CD4-positive, alpha-beta T cell (primary cell): ENCODE results near the gene PNKD. TPM values are rescaled to one million over a fixed set of nuclear protein-coding genes. Genes with fewer than 3 reads are reported as not detected.

ENCODE experiments used
- ATAC-seq: fragments of 200-7000 bp; cut with Tn5 transposase; one replicate; pipeline ENCODE4 v1.10.0; 2022; ENCODE audit warnings: mild to moderate bottlenecking; ENCODE audit not compliant: poor library complexity
- CTCF ChIA-PET: fragments of 350-600 bp; sonication (Branson Sonifier 250); formaldehyde crosslinking; loops from one replicate; lab custom pipeline; 2021; ENCODE audit warnings: antibody characterized with exemption, inconsistent platforms; lab: Charles Lee
- POLR2A ChIA-PET: fragments of 350-600 bp; sonication (Branson Sonifier 250); formaldehyde crosslinking; loops from one replicate; lab custom pipeline; 2021; ENCODE audit warnings: antibody characterized with exemption, inconsistent platforms; lab: Charles Lee
- DNase-seq, 14 experiments: peaks; one replicate each; pipeline ENCODE4 v3.0.0-alpha.2; 2013 to 2020; ENCODE audit warnings: mixed read lengths in 2 of 14
- H3K27ac ChIP-seq, 2 donors: one replicate each; pipeline versions ENCODE4 v1.5.1 to v1.7.0; 2013; ENCODE audit warnings: low read length in 2 of 2, low read depth in 1 of 2, mild to moderate bottlenecking in 1 of 2
- H3K27me3 ChIP-seq, 2 experiments: 1 replicate in 1 of 2; 2 replicates in 1 of 2; pipeline versions ENCODE4 v1.6.1 to v1.7.0; 2013; ENCODE audit warnings: low read length in 2 of 2, control low read depth in 1 of 2, mild to moderate bottlenecking in 1 of 2, moderate library complexity in 1 of 2; ENCODE audit not compliant: insufficient read depth in 2 of 2, control insufficient read depth in 1 of 2
- H3K36me3 ChIP-seq: one replicate; pipeline ENCODE4 v1.6.1; 2013; ENCODE audit warnings: low read length, control low read depth; ENCODE audit not compliant: insufficient read depth
- H3K4me1 ChIP-seq: one replicate; pipeline ENCODE4 v1.6.1; 2013; ENCODE audit warnings: low read length, control low read depth; ENCODE audit not compliant: insufficient read depth
- H3K4me3 ChIP-seq: one replicate; pipeline ENCODE4 v1.5.1; 2013; ENCODE audit warnings: mild to moderate bottlenecking, low read length, moderate library complexity
- H3K9me3 ChIP-seq, 2 experiments: 1 replicate in 1 of 2; 2 replicates in 1 of 2; pipeline versions ENCODE4 v1.6.1 to v1.7.0; 2013; ENCODE audit warnings: low read length in 2 of 2, mild to moderate bottlenecking in 2 of 2, control low read depth in 1 of 2, moderate library complexity in 1 of 2; ENCODE audit not compliant: control insufficient read depth in 1 of 2, insufficient read depth in 1 of 2
- H3K27ac Mint-ChIP-seq: one replicate; pipeline ENCODE4 v1.8.0; 2020; ENCODE audit warnings: mixed read lengths
- H3K27me3 Mint-ChIP-seq: one replicate; pipeline ENCODE4 v1.8.0; 2021; ENCODE audit warnings: mixed read lengths
- H3K36me3 Mint-ChIP-seq: one replicate; pipeline ENCODE4 v1.8.0; 2021; ENCODE audit warnings: low read depth, mixed read lengths
- H3K4me1 Mint-ChIP-seq: one replicate; pipeline ENCODE4 v1.8.0; 2021; ENCODE audit warnings: low read depth, mixed read lengths
- H3K4me3 Mint-ChIP-seq: one replicate; pipeline ENCODE4 v1.8.0; 2020; ENCODE audit warnings: mild to moderate bottlenecking, mixed read lengths
- H3K9me3 Mint-ChIP-seq: one replicate; pipeline ENCODE4 v1.8.0; 2020; ENCODE audit warnings: mixed read lengths
- intact Hi-C, 2 experiments: fragments of 100-400 bp; cut with DNase I in 1 of 2; cut with micrococcal nuclease in 1 of 2; formaldehyde crosslinking; loops; one replicate each; pipeline versions ENCODE4 v1.15.1 to v1.9.0; 2023 to 2025; cut with DNase I, micrococcal nuclease
- total RNA-seq, 174 experiments: library from RNA in 2 of 174; stranded (reverse) in 2 of 174; gene quantifications; one replicate each; pipeline ENCODE4 v1.2.3 and lab custom pipeline; 2021 to 2026
- TF ChIP-seq, protein P1 (sequence below): fragments of 200-600 bp; IDR thresholded peaks from one replicate; pipeline ENCODE4 v1.8.0; 2022; ENCODE audit warnings: antibody characterized with exemption, mild to moderate bottlenecking

PNKD gene
- total RNA-seq, 2 experiments from 2014 or later, result 9.2 to 10.6 TPM

- H3K4me3 Mint-ChIP-seq, result peak overlapping the region; percentile 68
- H3K27me3 Mint-ChIP-seq, result no peaks in the 10 kb centered on the region
- H3K4me1 Mint-ChIP-seq, result peaks cover 41% of the 10 kb centered on the region
- H3K27me3 ChIP-seq, result no peaks in the 10 kb centered on the region
- DNase-seq, result peak in 1 of 14 experiments; percentile 31
- intact Hi-C loops, result no loop called here
- no peaks in the 10 kb centered on the region for H3K9me3 Mint-ChIP-seq
- ChIA-PET POLR2A (interaction anchor here (3.6 kb wide), 1 partner anchor 27 kb away, joined by 33 read pairs; no protein-coding TSS in a partner anchor), CTCF (interaction anchor here (1.2 to 1.9 kb wide), 2 partner anchors 14 to 27 kb away, joined by 3 to 8 read pairs; no protein-coding TSS in a partner anchor)
- peak overlapping the region; percentile 59 for H3K27ac Mint-ChIP-seq
- peaks cover 4 to 8% of the 10 kb centered on the region in 2 experiments for H3K9me3 ChIP-seq
- TF ChIP-seq, protein P1, sequence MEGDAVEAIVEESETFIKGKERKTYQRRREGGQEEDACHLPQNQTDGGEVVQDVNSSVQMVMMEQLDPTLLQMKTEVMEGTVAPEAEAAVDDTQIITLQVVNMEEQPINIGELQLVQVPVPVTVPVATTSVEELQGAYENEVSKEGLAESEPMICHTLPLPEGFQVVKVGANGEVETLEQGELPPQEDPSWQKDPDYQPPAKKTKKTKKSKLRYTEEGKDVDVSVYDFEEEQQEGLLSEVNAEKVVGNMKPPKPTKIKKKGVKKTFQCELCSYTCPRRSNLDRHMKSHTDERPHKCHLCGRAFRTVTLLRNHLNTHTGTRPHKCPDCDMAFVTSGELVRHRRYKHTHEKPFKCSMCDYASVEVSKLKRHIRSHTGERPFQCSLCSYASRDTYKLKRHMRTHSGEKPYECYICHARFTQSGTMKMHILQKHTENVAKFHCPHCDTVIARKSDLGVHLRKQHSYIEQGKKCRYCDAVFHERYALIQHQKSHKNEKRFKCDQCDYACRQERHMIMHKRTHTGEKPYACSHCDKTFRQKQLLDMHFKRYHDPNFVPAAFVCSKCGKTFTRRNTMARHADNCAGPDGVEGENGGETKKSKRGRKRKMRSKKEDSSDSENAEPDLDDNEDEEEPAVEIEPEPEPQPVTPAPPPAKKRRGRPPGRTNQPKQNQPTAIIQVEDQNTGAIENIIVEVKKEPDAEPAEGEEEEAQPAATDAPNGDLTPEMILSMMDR, result no peak
- no peak overlapping the region for H3K4me3 ChIP-seq
- H3K27ac ChIP-seq, result no peak overlapping the region
- no peaks in the 10 kb centered on the region for H3K36me3 ChIP-seq
- no peak for ATAC-seq
- no peaks in the 10 kb centered on the region for H3K36me3 Mint-ChIP-seq
- H3K4me1 ChIP-seq, result peaks cover 27% of the 10 kb centered on the region
These were observed 99.0 kb downstream of the PNKD start for GRCh38 chr2:218369330-218369729.

DNA sequence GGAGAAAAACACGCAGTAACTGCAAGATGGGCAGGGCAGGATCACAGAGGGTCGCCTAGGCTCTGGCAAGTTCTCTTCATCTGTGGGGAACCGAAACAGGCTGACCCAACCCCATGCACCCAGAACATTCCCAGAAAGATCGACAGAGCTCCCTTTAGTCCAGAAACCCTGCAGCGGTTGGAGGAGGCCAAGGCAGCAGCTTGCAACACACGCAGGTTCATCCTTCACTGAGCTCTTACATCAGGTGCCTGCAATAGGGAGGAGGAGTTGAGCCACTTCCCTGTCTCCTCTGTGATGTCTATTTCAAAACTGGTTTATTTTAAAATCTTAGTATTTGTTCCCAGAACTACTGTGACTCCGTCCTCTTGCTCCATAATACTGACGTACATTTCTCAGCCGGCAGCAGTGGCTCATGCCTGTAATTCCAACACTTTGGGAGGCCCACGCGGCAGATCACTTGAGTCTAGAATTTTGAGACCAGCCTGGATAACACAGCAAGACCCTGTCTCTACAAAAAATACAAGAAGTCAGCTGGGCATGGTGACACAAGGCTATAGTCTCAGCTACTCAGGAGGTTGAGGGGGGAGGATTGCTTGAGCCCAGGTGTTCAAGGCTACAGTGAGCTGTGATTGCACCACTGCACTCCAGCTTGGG is 100.2 kb downstream of the PNKD start:
- Mint-ChIP-seq H3K36me3 (no peaks in the 10 kb centered on the region), H3K27me3 (no peaks in the 10 kb centered on the region), H3K27ac (peak overlapping the region; percentile 59), H3K9me3 (no peaks in the 10 kb centered on the region), H3K4me1 (peaks cover 38% of the 10 kb centered on the region), H3K4me3 (no peak overlapping the region)
- ATAC-seq (no peak), DNase-seq (peak in 3 of 14 experiments; percentile 24 to 63 (median 53))
- ChIA-PET POLR2A (no interaction called here), CTCF (interaction anchor here (1.2 to 1.9 kb wide), 2 partner anchors 13 to 26 kb away, joined by 3 to 8 read pairs; no protein-coding TSS in a partner anchor)
- H3K9me3 ChIP-seq, result peaks cover 4 to 8% of the 10 kb centered on the region in 2 experiments
- peaks cover 27% of the 10 kb centered on the region for H3K4me1 ChIP-seq
- no peaks in the 10 kb centered on the region for H3K27me3 ChIP-seq
- TF ChIP-seq, protein P1, result no peak
- H3K27ac ChIP-seq, result peak overlapping the region in 1 of 2 donors; percentile 12
- intact Hi-C loops, result loop anchor here in 1 of 2 experiments (2.0 kb wide), 1 partner anchor 24 kb away; no protein-coding TSS in a partner anchor
- no peak overlapping the region for H3K4me3 ChIP-seq
- H3K36me3 ChIP-seq, result no peaks in the 10 kb centered on the region

DNA sequence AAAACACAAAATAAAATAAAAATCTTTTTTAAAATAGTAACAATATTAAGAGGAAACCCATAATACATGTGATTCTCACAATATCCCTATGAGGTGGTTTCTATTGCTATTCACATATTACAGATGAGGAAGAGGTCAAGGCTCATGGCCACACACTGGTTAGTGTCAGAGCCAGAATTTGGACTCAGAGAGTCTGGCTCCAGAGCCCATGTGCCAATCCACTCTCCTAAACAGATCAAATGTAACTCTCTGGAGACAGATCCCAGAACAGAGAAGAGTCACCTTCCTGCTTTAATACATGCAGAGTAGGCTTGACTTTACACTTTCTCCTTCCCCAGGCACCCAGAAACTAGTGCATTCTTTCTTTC is 101.6 kb downstream of the PNKD start:
- Histone ChIP-seq H3K27me3 (no peaks in the 10 kb centered on the region), H3K4me1 (peaks cover 25% of the 10 kb centered on the region), H3K27ac (no peak overlapping the region), H3K36me3 (no peaks in the 10 kb centered on the region), H3K4me3 (no peak overlapping the region), H3K9me3 (peaks cover under 1 to 6% of the 10 kb centered on the region in 2 experiments)
- no peak overlapping the region for H3K4me3 Mint-ChIP-seq
- no peak for DNase-seq
- no peaks in the 10 kb centered on the region for H3K9me3 Mint-ChIP-seq
- ChIA-PET CTCF (no interaction called here), POLR2A (no interaction called here)
- intact Hi-C loops, result loop anchor here in 1 of 2 experiments (2.0 kb wide), 1 partner anchor 23 kb away; no protein-coding TSS in a partner anchor
- peaks cover 32% of the 10 kb centered on the region for H3K4me1 Mint-ChIP-seq
- H3K27ac Mint-ChIP-seq, result peak overlapping the region; percentile 43
- H3K27me3 Mint-ChIP-seq, result no peaks in the 10 kb centered on the region
- TF ChIP-seq, protein P1, result no peak
- ATAC-seq, result no peak
- no peaks in the 10 kb centered on the region for H3K36me3 Mint-ChIP-seq
